H1 (cell line): ENCODE results near the gene ACTN4. TPM values are rescaled to one million over a fixed set of nuclear protein-coding genes. Genes with fewer than 3 reads are reported as not detected.

ENCODE experiments used
- CTCF ChIA-PET: fragments of 300-600 bp; sonication (Branson Sonifier 250); formaldehyde crosslinking; loops from one replicate; lab custom pipeline; 2021; ENCODE audit not compliant: partially characterized antibody; lab: Charles Lee
- POLR2A ChIA-PET: fragments of 300-600 bp; sonication (Branson Sonifier 250); formaldehyde crosslinking; loops from one replicate; lab custom pipeline; 2021; ENCODE audit warnings: inconsistent platforms; ENCODE audit not compliant: partially characterized antibody; lab: Charles Lee
- DNase-seq, 2 experiments: peaks; one replicate each; pipeline versions ENCODE4 v3.0.0 to v3.0.0-alpha.2; 2010 to 2022; ENCODE audit warnings: low spot score in 2 of 2, low read depth in 1 of 2, mixed read lengths in 1 of 2
- FAIRE-seq: peaks from 2 replicates; lab custom pipeline; 2011; peaks lifted over from hg19 to GRCh38; lab: Jason Lieb, UNC
- H2AFZ ChIP-seq: 2 replicates; pipeline ENCODE4 v1.8.1; 2012; ENCODE audit warnings: low read length, inconsistent platforms
- H2AK5ac ChIP-seq: 2 replicates; pipeline ENCODE4 v1.6.1; 2013; ENCODE audit warnings: low read depth, low read length
- H2BK120ac ChIP-seq: replicated peaks from 2 replicates; pipeline ENCODE3; 2013; ENCODE audit warnings: low read depth, low read length, inconsistent platforms
- H2BK12ac ChIP-seq: 2 replicates; pipeline ENCODE4 v1.6.1; 2013; ENCODE audit warnings: low read depth, low read length
- H2BK15ac ChIP-seq: 2 replicates; pipeline ENCODE4 v1.6.1; 2013; ENCODE audit warnings: low read length
- H2BK20ac ChIP-seq: 2 replicates; pipeline ENCODE4 v1.6.1; 2013; ENCODE audit warnings: low read length
- H2BK5ac ChIP-seq: 2 replicates; pipeline ENCODE4 v1.6.1; 2013; ENCODE audit warnings: low read depth, low read length
- H3K14ac ChIP-seq: 2 replicates; pipeline ENCODE4 v1.6.1; 2013; ENCODE audit warnings: inconsistent platforms; ENCODE audit not compliant: insufficient read length
- H3K18ac ChIP-seq: 2 replicates; pipeline ENCODE4 v1.6.1; 2013; ENCODE audit warnings: low read length; ENCODE audit errors: extremely low read depth
- H3K23ac ChIP-seq: 2 replicates; pipeline ENCODE4 v1.6.1; 2013; ENCODE audit warnings: inconsistent platforms; ENCODE audit not compliant: insufficient read length
- H3K23me2 ChIP-seq: 2 replicates; pipeline ENCODE4 v1.6.1; 2013; ENCODE audit warnings: low read depth, low read length
- H3K27ac ChIP-seq: 2 replicates; pipeline ENCODE4 v1.6.1; 2011; ENCODE audit warnings: low read depth, low read length, inconsistent platforms
- H3K27me3 ChIP-seq, 4 experiments: replicated peaks in 1 of 4; 1 replicate in 1 of 4; 2 replicates in 3 of 4; pipeline versions ENCODE4 v1.6.1 to v1.8.1; 2011 to 2013; ENCODE audit warnings: low read length in 3 of 4, mild to moderate bottlenecking in 3 of 4, inconsistent platforms in 2 of 4, mixed read lengths in 2 of 4, moderate library complexity in 1 of 4; ENCODE audit not compliant: control insufficient read depth in 3 of 4, insufficient read depth in 3 of 4; ENCODE audit errors: extremely low read depth in 1 of 4
- H3K36me3 ChIP-seq, 4 experiments: 2 replicates each; pipeline versions ENCODE4 v1.6.1 to v1.8.1; 2011 to 2013; ENCODE audit warnings: mild to moderate bottlenecking in 4 of 4, low read length in 3 of 4, moderate library complexity in 2 of 4, control low read depth in 1 of 4, inconsistent platforms in 1 of 4; ENCODE audit not compliant: insufficient read depth in 4 of 4, control insufficient read depth in 2 of 4
- H3K4ac ChIP-seq: replicated peaks from 2 replicates; pipeline ENCODE3; 2013; ENCODE audit warnings: low read length, low read depth, mixed read lengths, inconsistent platforms; ENCODE audit not compliant: insufficient read length
- H3K4me1 ChIP-seq, 4 experiments: replicated peaks in 1 of 4; 1 replicate in 1 of 4; 2 replicates in 3 of 4; pipeline versions ENCODE4 v1.6.1 to v1.8.1; 2011 to 2013; ENCODE audit warnings: low read length in 3 of 4, inconsistent platforms in 2 of 4, mixed read lengths in 1 of 4; ENCODE audit not compliant: insufficient read depth in 4 of 4, control insufficient read depth in 3 of 4
- H3K4me2 ChIP-seq, 2 experiments: 2 replicates each; pipeline versions ENCODE4 v1.6.1 to v1.8.1; 2011 to 2013; ENCODE audit warnings: low read depth in 2 of 2, low read length in 2 of 2, control low read depth in 1 of 2, inconsistent platforms in 1 of 2, mild to moderate bottlenecking in 1 of 2; ENCODE audit not compliant: insufficient read depth in 1 of 2
- H3K4me3 ChIP-seq, 4 experiments: fragments of 200-600, 300-600 bp in 1 of 4; sonication (generic), shearing (Covaris generic), sonication (Bioruptor Twin) in 1 of 4; 2 replicates each; pipeline versions ENCODE4 v1.5.1 to v1.8.1; 2011 to 2016; ENCODE audit warnings: low read length in 4 of 4, low read depth in 3 of 4, control low read depth in 2 of 4, inconsistent platforms in 2 of 4, mild to moderate bottlenecking in 2 of 4, mixed read lengths in 1 of 4, moderate library complexity in 1 of 4; ENCODE audit not compliant: insufficient read depth in 2 of 4; ENCODE audit errors: extremely low read depth in 1 of 4
- H3K56ac ChIP-seq: replicated peaks from 2 replicates; pipeline ENCODE3; 2013; ENCODE audit warnings: low read depth, mild to moderate bottlenecking, mixed read lengths, low read length, inconsistent platforms; ENCODE audit not compliant: insufficient read length
- H3K79me1 ChIP-seq: 2 replicates; pipeline ENCODE4 v1.6.1; 2013; ENCODE audit warnings: low read depth, low read length, control low read depth
- H3K79me2 ChIP-seq, 2 experiments: 2 replicates each; pipeline versions ENCODE4 v1.6.1 to v1.8.1; 2012 to 2013; ENCODE audit warnings: low read length in 2 of 2, mild to moderate bottlenecking in 2 of 2, inconsistent platforms in 1 of 2; ENCODE audit not compliant: insufficient read depth in 2 of 2, control insufficient read depth in 1 of 2
- H3K9ac ChIP-seq, 4 experiments: replicated peaks in 1 of 4; 1 replicate in 1 of 4; 2 replicates in 3 of 4; pipeline versions ENCODE4 v1.6.1 to v1.8.1; 2011 to 2013; ENCODE audit warnings: low read depth in 3 of 4, low read length in 3 of 4, control low read depth in 2 of 4, mild to moderate bottlenecking in 2 of 4, moderate library complexity in 2 of 4, inconsistent platforms in 1 of 4; ENCODE audit errors: extremely low read depth in 1 of 4
- H3K9me3 ChIP-seq, 2 experiments: 2 replicates each; pipeline versions ENCODE4 v1.6.1 to v1.8.1; 2012 to 2013; ENCODE audit warnings: mild to moderate bottlenecking in 2 of 2, moderate library complexity in 2 of 2, control low read depth in 1 of 2, inconsistent platforms in 1 of 2, low read depth in 1 of 2, low read length in 1 of 2, mixed read lengths in 1 of 2; ENCODE audit not compliant: insufficient read depth in 2 of 2
- H4K20me1 ChIP-seq, 2 experiments: replicated peaks in 1 of 2; 2 replicates each; pipeline versions ENCODE3 to v1.8.1; 2011 to 2013; ENCODE audit warnings: inconsistent platforms in 2 of 2, low read length in 2 of 2, mild to moderate bottlenecking in 1 of 2; ENCODE audit not compliant: insufficient read depth in 2 of 2, control insufficient read depth in 1 of 2
- H4K5ac ChIP-seq: 2 replicates; pipeline ENCODE4 v1.6.1; 2013; ENCODE audit warnings: low read length, low read depth, mixed read lengths, inconsistent platforms; ENCODE audit not compliant: insufficient read length
- H4K8ac ChIP-seq: 2 replicates; pipeline ENCODE4 v1.8.0; 2013; ENCODE audit warnings: mild to moderate bottlenecking, moderate library complexity, low read length, inconsistent platforms; ENCODE audit not compliant: insufficient read depth; ENCODE audit errors: extremely low read depth
- H4K91ac ChIP-seq: replicated peaks from 2 replicates; pipeline ENCODE3; 2013; ENCODE audit warnings: low read length, mixed read lengths, inconsistent platforms; ENCODE audit not compliant: insufficient read length
- BRCA1 ChIP-seq: IDR thresholded peaks from 2 replicates; pipeline ENCODE4 v1.6.1; 2012; ENCODE audit warnings: low read depth, low read length, improper control_type of control experiment
- CHD2 ChIP-seq: IDR thresholded peaks from 2 replicates; pipeline ENCODE4 v1.6.1; 2012; ENCODE audit warnings: low read length, improper control_type of control experiment
- HDAC6 ChIP-seq: IDR thresholded peaks from one replicate; pipeline ENCODE4 v1.7.1; 2012; ENCODE audit warnings: low read depth, mild to moderate bottlenecking, inconsistent platforms, low read length, moderate library complexity
- KDM1A ChIP-seq: fragments of 200-600, 300-600 bp; sonication (generic); IDR thresholded peaks from 2 replicates; pipeline ENCODE4 v1.7.1; 2016; ENCODE audit warnings: mild to moderate bottlenecking, low read length, borderline replicate concordance
- POU5F1 ChIP-seq: IDR thresholded peaks from 2 replicates; pipeline ENCODE4 v1.6.1; 2011; ENCODE audit warnings: low read depth, mild to moderate bottlenecking, low read length, moderate library complexity
- SP1 ChIP-seq: IDR thresholded peaks from 2 replicates; pipeline ENCODE4 v1.6.1; 2011; ENCODE audit warnings: low read depth, low read length
- SP4 ChIP-seq: IDR thresholded peaks from 2 replicates; pipeline ENCODE4 v1.6.1; 2012; ENCODE audit warnings: low read length, inconsistent platforms
- TAF1 ChIP-seq: IDR thresholded peaks from 2 replicates; pipeline ENCODE4 v1.6.1; 2011; ENCODE audit warnings: mild to moderate bottlenecking, low read depth, low read length
- TCF12 ChIP-seq: IDR thresholded peaks from 2 replicates; pipeline ENCODE4 v1.6.1; 2011; ENCODE audit warnings: low read depth, mild to moderate bottlenecking, low read length
- ZNF274 ChIP-seq: IDR thresholded peaks from 2 replicates; pipeline ENCODE4 v1.7.0; 2012; ENCODE audit warnings: low read length, borderline replicate concordance; ENCODE audit errors: extremely low read depth
- WGBS, 2 experiments: shearing (Covaris generic) in 1 of 2; methylation state at CpG; one replicate each; pipeline versions ENCODE4 v1.1.6 to v1.1.7; 2013 to 2015; ENCODE audit warnings: low lambda C conversion rate in 2 of 2, mixed read lengths in 2 of 2, inconsistent platforms in 1 of 2, low coverage in 1 of 2, missing lambda C conversion rate in 1 of 2; ENCODE audit not compliant: insufficient replicate concordance in 2 of 2, insufficient coverage in 1 of 2, insufficient read length in 1 of 2; ENCODE audit errors: extremely low coverage in 1 of 2, missing lambda C conversion rate in 1 of 2; 5-methylcytosine and 5-hydroxymethylcytosine counted together
- polyA plus RNA-seq, 7 experiments: library from polyadenylated mRNA; depleted of rRNA in 3 of 7; stranded (reverse) in 5 of 7; unstranded in 2 of 7; fragments of >200 nt in 5 of 7; fragments of 200-250 nt in 2 of 7; gene quantifications; 1 replicate in 5 of 7; 2 replicates in 1 of 7; 4 replicates in 1 of 7; pipeline versions ENCODE4 v1.2.1 to v1.2.3, GENCODE V29; 2011 to 2013; ENCODE audit warnings: missing spikeins in 2 of 7, mixed read lengths in 2 of 7
- total RNA-seq: library from RNA; stranded (reverse); fragmentation: NEBNext Ultra II Directional; extraction: Animal tissue kit (Norgen Biotek cat#: 25700); gene quantifications from 2 replicates; pipeline ENCODE4 v1.2.1, GENCODE V29; 2021
- TF ChIP-seq, protein P1 (sequence below): IDR thresholded peaks from 2 replicates; pipeline ENCODE4 v1.6.1; 2012; ENCODE audit warnings: inconsistent platforms

Gene ACTN4
- total and polyA plus RNA-seq, 2 of the 8 experiments (the other 6 are each of a cell fraction or from before 2014, with no cell fraction given) = 211 to 520 TPM

DNA sequence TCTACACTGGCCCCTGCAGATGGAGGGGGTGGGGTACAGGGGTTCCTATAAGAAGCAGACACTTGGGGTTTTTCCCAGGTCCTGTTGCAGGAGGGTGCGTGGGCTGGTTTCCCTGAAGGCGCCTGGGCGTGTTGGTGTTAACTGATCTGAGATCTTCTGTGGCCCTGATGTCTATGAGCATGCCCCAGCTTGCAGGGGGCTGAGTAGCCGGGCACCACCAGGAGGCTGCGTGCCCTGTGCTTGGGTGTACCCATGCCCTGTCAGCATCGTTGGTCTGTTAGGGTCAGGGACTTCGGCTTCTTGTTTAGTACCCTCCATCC is 51.5 kb downstream of the ACTN4 start:
- no peak overlapping the region for H3K4ac ChIP-seq
- H2BK120ac ChIP-seq = no peak overlapping the region
- no peak for FAIRE-seq
- H3K27ac ChIP-seq = no peak overlapping the region
- no peak overlapping the region for H3K14ac ChIP-seq
- peaks cover 18 to 31% of the 10 kb centered on the region in 2 experiments for H4K20me1 ChIP-seq
- H3K4me1 ChIP-seq = peaks cover 0 to 16% (median 11%) of the 10 kb centered on the region in 4 experiments; a peak in 5 of 7 replicates
- no peak overlapping the region for H3K4me3 ChIP-seq
- no peak overlapping the region for H3K9ac ChIP-seq
- H4K8ac ChIP-seq = no peak overlapping the region; the same call in 1 of the 2 replicates
- POLR2A ChIA-PET = interaction anchor here (1.6 to 3.5 kb wide), 4 partner anchors 9 to 28 kb away, joined by 5 to 15 read pairs (median 10); no protein-coding TSS in a partner anchor
- H4K91ac ChIP-seq = no peak overlapping the region
- H2AFZ ChIP-seq = no peak overlapping the region
- H2BK5ac ChIP-seq = peak overlapping the region; percentile 55
- H3K23ac ChIP-seq = no peak overlapping the region
- H3K18ac ChIP-seq = peak overlapping the region; percentile 60; the same call in 1 of the 2 replicates
- H3K27me3 ChIP-seq = no peaks in the 10 kb centered on the region; a peak in 1 of 7 replicates
- WGBS, 2 experiments = 83% methylated on average over 7 of the region's 7 CpGs; no CpG with 5 or more reads in 1 of the 2 experiments
- no peaks in the 10 kb centered on the region for H3K9me3 ChIP-seq
- no peak for DNase-seq
- H3K23me2 ChIP-seq = no peaks in the 10 kb centered on the region
- CTCF ChIA-PET = interaction anchor here (0.6 to 6.2 kb wide), 7 partner anchors 8 to 142 kb away, joined by 3 to 39 read pairs (median 4); no protein-coding TSS in a partner anchor
- TF ChIP-seq SP4 (no peak), CHD2 (no peak), SP1 (no peak), POU5F1 (no peak), TAF1 (no peak), BRCA1 (no peak), HDAC6 (no peak), KDM1A (no peak), ZNF274 (no peak), TCF12 (no peak)
- TF ChIP-seq, protein P1, sequence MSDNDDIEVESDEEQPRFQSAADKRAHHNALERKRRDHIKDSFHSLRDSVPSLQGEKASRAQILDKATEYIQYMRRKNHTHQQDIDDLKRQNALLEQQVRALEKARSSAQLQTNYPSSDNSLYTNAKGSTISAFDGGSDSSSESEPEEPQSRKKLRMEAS = no peak
- no peak overlapping the region for H4K5ac ChIP-seq
- H3K79me2 ChIP-seq = peaks cover 0 to 55% of the 10 kb centered on the region in 2 experiments; a peak in 2 of 4 replicates
- no peak overlapping the region for H2BK20ac ChIP-seq
- no peak overlapping the region for H3K56ac ChIP-seq
- peaks cover 9 to 34% (median 17%) of the 10 kb centered on the region in 4 experiments for H3K36me3 ChIP-seq
- H2BK15ac ChIP-seq = no peak overlapping the region
- no peak overlapping the region for H2AK5ac ChIP-seq
- H3K4me2 ChIP-seq = no peak overlapping the region
- H3K79me1 ChIP-seq = peaks cover 35% of the 10 kb centered on the region
- no peak overlapping the region for H2BK12ac ChIP-seq
